Pons (tissue), 1 donor: ENCODE measurements around the gene LRRC46.

Source experiments
- DNase-seq: peaks from one replicate; pipeline ENCODE4 v3.0.0-alpha.2; 2016; ENCODE audit warnings: low spot score

LRRC46 gene

DNA sequence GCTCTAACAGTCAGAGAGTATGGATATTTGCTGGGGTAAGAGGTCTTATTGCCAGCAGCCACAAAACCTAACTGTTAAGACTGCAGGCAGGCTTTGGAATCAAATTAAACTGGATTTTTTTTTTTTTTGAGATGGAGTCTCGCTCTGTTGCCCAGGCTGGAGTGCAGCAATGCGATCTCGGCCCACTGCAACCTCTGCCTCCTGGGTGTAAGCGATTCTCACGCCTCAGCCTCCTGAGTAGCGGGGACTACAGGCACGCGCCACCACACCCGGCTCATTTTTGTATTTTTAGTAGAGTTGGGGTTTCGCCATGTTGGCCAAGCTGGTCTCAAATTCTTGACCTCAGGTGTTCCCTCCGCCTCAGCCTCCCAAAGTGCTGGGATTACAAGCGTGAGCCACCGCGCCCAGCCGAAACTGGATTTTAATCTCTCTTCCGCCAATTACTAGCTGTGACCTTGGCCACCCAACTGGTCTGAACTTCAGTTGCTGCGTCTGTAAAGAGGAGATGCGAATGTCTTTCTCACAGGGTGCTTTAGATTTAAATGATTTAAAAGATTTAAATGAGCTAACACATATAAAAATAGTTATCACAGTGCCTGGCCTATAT, 971 bp upstream of the LRRC46 start:
- DNase-seq: no peak

DNA sequence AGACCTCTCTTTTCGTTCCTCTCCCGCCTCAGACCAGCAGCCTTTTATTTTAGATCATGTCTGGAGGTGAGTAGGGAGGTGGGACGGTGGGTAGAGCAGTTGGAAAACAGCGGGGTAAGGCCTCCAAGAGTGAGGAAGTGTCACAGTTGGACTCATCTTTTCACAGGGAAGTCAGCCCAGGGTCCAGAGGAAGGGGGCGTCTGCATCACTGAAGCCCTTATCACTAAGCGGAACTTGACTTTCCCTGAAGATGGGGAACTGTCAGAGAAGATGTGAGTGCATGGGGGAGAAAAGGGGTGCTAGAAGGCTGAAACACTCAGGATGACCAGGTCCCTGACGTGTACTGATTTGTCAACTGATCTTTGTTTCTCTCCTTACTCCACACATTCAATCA, 461 bp downstream of the LRRC46 start:
- DNase-seq: peak; percentile 67

DNA sequence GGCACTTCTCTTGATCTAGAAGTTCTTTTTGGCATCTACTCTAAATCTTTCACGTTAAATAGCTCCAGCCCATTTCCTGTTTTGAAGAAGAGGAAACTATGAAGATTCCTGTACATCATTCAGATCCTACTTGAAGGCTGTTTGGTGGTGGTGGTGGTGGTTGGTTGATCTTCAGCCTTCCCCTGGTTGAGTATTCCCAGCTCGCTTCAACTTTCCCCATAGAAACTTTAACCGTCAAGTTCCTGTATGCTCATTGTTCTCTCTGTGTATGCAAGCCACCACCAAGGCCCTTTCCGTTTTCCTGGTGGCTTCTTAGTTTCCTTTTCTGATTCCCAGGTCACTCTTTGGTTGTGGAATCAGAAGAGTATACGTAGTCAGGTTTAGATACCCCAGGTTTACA, 3.3 kb downstream of the LRRC46 start:
- DNase-seq: no peak

DNA sequence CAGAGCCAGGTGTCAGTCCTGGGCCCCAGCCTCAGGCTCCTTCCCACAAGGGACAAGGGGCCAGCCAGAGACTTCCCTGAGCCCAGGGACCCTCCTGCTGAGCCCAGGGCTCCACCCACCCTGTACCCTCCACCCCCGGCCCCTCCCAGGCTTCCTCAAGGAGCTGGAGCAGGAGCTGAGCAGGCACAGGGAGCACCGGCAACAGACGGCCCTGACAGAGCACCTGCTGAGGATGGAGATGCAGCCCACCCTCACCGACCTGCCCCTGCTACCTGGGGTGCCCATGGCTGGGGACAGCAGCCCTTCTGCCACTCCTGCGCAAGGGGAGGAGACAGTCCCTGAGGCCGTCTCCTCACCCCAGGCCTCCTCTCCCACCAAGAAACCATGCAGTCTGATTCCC, 5.1 kb downstream of the LRRC46 start:
- no peak for DNase-seq

DNA sequence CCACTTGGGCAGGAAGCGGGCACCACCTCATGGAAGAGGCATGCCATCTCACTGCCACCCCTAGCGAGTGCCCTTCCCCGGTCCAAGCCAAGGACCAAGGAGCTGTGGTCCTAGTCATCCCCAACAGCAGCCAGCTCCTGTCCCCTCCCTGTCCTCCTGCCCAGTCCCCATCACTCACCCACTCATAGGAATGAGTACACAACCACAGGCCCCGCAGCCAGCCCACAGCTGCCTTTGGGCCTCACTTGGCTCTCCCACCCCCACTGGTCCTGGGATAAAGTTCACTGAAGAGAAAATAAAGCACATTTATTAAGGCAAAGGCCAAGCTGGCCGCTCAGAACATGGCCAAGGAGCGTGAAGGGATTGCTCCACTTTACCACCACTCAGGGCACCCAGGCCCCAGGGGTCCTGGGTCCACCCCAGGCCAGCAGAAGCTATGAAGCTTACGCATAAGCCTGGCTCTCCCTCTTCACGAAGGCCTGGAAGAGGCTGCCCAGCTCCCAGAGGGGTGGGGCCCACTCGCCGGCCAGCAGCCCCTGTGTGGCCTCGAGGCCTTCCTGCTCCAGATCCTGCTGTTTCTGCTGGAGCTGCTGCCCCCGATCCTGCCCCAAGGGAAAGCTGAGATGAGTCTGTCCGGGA, 6.0 kb downstream of the LRRC46 start:
- DNase-seq: no peak

DNA sequence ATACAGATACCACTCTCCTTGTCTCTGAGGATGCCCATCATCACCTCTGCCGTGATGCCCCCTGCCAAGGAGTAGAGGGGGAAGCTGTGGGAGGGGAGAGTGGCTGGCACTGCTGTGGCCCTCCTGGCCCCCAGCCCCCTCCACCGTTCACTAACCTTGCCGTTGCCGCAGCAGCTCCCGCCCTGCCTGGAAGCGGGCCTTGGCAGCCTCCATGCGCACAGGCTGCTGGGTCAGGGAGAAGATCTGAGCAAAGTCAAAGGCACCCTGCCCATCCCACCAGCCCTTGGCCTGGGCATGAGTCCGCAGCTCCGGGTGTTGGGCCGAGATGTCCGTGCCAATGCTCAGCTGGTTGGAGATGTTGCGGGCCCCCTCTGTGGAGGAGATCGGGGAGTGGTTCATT, 7.2 kb downstream of the LRRC46 start:
- DNase-seq: no peak

DNA sequence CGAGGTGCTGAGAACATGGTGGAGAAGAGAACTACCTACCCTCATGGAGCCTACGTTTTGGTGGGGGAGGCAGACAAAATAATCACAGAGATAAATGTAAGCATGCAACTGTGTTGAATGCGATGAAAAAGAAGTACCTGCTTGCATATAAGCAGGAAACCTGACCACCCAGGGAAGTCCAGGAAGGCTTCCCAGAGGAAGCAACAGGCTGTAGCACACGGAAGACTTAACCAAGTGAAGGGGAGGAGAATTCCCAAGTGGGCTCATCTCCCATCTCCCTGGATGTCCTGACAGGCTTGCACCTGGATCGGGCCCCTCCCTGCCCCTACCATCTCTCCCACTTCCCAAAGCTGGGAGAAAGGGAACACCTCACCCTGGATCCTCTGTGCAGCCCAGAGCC, 7.6 kb downstream of the LRRC46 start:
- no peak for DNase-seq

DNA sequence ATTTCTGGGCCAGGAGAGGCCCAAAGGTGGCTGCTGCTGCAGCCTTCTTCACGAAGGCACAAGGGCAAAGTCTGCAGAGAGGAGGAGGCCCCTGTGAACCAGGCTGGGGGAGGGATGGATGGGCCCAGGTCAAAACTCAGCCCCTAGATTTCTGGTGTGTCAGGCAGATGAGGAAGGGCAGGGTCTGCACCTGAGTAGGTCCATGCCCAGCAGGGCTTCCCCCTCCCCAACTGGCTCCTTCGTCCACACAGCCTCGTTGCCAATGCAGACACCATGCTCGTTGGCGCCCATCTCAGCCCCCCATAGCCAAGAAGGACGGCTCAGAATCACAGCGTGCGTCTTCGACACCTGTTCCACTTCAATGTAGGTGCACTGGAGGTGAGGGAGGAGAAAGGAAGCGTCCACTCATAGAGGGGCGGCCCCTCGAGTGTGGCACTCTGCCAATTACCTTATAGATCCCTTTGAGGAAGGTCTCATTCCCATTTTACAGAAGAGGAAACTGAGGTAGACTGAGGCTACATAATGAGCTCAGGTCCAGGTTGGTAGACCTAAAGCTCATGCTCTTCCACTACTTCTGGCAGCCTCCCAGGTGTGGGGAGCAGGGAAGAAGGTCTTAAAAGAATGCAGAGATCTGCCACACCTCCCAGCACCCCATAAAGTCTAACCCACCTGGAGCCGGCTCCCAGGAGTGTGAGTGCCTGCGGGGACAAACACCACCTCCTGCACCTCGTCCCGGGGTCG, 8.7 kb downstream of the LRRC46 start:
- DNase-seq: no peak

DNA sequence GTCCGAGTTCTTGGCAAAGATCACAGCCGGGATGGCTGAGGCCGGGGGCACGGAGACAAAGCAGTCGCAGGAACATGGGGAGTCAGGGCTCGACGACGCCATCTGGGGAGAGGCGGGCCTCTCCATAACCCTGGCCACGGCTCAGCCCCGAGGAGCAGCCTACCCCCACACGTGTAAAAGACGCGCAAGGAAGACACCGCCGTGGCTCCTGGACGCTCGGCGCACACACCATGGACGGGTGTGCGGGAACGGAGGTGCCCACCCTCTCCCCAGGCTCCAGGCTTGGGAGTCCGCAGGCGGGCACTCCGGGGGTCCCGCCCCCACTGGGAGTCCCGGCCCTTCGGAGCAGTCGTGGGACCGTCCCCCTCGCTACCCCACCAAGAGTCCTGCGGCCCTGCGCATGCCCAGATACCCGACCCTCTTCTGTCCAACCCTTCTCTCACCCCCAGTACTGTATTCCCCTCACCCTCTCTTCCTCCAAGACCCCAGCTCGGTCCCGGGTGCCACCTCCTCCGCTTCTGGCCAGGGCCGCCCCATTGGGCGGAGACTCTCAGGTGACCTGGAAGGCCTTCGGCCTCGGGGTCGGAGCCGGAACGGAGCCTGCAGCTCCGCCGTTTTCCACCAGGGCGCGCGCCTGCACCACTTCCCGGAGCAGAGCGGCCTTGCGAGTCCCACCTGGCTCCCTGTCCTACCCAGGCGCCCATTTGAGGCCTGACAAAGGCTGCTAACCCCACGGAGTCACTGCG, 9.4 kb downstream of the LRRC46 start, which contains the start of gene SCRN2:
Gene SCRN2, minus strand, starts transcription at position 532 of the 746 bp plus-strand sequence. Its CDS starts 430 bp downstream, at position 102.
- DNase-seq: peak; percentile 71

DNA sequence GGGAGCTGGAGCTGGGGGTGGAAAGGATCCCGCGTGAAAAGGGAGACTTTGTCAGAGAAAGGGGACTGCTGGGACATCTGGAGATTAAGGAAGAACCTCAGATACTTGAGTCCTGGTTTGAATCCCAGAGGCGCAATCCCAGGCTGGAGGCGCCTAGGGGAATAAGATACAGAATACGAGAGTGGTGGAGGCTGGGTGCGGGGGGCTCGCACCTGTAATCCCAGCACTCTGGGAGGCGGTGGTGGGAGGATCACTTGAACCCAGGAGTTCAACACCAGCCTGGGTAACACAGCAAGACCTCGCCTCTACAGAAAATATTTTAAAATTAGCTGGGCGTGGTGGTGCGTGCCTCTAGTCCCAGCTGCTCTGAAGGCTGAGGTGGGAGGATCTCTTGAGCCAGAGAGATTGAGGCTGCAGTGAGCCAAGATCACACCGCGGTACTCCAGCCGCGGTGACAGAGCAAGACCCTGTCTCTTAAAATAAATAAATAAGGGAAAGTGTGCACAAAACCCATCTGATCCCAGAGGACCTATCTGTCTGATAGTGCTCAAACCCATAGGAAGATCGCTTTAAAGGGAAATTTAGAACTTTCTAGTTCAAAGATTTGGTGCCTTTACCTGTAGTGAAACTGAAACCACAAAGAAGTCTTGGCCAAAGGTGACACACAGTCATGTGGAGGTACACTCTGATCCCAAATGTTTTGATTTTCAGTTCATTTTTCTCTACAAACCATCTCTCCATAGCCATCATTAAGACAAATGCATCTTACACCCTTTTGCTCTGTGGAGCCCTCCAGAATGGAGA, 10.2 kb downstream of the LRRC46 start:
- no peak for DNase-seq

DNA sequence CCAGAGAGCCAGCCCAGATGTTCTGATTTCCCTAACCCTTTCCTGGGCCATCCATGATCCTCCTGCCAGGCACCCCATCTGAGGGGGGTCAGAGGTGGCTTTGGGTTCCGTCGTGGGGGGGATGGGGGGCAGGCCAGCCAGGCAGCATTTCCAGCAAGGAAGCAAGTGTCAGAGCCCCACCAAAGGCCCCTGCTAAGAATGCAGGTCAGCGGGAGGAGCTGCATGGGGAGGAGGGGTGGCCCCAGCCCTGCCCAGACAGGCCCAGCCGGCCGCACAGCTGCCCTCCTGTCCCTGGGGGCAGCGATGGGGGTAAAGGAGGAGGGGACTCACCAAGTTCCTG, 11.9 kb downstream of the LRRC46 start:
- DNase-seq: no peak

DNA sequence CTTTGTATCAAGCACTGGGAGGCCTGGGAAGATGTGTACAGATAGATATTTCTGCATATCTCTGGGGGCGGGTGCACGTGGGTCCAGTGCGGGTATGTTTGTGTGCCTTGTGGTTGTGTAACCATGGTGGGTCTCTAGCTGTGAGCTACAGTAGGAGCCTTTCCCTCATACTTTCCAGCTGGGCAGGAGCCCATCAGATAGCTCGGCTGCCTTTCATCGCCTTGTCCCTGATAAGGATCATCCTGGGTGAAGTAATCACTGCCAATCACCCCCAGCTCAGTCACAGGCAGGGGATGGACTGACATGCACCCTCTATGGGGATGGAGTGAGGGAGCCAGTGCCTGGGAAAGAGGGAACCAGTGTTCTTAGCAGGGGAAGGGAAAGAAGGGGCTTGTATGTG, 12.8 kb downstream of the LRRC46 start:
- no peak for DNase-seq

DNA sequence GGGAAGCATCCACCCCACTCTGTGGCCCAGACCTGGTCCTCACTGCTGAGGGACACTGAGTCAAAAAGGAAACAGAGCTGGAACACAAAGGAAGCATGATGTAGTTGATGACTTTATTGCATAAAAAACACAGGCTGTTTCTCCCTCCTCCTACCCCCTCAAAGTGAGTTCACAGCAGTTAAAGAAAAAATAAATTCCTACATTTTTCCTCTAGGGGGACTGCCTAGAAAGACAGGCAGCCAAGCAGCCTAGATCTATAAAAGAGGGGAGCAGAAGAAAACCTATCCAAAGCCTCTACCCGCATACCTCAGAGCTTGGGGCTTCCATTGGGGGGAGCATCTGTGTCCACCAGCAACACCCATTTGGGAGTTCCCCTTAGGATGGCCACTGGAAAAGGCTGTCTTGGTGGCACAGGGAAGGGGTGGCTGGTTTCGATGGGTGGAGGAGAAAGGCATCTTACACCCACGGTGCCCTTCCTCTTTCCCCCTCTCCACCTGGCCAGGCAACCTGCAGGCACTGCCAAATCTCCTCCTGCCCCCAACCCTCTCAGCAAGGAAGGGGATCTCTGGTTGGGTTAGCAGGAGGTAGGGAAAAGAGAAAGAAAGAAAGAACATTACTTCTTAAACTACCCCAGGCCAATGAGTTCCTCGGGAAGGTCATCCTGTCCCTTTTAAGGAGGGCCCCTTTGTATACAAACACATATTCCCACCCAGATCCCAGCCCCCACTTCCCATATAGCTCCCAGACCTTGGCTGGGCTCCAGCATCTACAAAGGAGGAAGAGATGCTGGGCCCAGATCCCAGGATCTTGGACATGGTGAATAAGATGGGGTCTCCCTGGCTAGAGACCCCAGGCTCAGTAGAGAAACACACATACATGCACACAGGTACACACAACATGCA, 13.6 kb downstream of the LRRC46 start:
- no peak for DNase-seq

DNA sequence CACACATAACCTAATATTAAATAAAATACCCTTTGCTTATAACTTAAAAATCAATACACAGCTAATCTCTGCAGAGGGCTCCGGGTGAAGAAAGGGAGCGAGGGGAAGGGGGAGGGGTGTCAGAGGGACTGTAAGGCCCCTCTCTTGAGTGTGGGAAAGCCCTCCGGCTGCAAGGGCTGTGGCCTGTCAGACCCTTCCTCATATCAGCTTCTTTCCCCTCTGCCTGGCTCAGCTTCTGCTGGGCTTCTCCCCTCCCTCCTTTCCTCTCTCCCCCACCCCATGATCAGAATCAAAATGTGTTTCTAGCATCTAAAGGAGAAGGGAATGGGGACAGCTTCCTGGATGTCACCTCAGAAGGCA, 14.2 kb downstream of the LRRC46 start:
- DNase-seq: no peak

DNA sequence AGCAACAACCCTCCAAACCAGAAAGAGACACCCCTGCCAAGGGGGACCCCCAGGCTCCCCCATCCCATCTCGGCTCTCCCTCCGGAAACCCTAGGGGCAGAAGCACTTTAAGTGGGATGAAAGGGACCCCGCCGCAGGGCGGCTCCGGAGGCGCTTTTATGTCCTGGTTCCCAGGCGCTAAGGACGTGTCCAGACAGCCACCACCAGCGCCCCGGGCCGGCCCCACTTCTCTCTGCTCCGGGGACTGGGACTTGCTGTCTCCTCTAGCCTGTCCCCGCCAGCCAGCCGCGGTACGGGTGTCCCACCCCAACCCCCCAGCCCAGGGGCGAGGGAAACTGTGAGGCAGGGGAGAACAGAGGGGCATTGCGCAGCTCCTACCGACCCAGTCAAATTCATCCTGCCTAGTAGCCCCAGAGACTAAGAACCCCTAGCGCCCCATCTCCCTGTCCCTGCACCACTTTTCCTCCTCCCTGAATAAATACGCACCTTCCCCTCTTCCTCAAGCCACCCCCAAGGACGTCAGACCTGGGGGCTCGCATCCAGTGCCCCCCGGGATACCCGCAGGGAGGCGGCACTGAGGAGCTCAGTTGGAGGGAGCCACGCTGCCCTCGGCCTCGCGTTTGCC, 15.4 kb downstream of the LRRC46 start:
- no peak for DNase-seq

DNA sequence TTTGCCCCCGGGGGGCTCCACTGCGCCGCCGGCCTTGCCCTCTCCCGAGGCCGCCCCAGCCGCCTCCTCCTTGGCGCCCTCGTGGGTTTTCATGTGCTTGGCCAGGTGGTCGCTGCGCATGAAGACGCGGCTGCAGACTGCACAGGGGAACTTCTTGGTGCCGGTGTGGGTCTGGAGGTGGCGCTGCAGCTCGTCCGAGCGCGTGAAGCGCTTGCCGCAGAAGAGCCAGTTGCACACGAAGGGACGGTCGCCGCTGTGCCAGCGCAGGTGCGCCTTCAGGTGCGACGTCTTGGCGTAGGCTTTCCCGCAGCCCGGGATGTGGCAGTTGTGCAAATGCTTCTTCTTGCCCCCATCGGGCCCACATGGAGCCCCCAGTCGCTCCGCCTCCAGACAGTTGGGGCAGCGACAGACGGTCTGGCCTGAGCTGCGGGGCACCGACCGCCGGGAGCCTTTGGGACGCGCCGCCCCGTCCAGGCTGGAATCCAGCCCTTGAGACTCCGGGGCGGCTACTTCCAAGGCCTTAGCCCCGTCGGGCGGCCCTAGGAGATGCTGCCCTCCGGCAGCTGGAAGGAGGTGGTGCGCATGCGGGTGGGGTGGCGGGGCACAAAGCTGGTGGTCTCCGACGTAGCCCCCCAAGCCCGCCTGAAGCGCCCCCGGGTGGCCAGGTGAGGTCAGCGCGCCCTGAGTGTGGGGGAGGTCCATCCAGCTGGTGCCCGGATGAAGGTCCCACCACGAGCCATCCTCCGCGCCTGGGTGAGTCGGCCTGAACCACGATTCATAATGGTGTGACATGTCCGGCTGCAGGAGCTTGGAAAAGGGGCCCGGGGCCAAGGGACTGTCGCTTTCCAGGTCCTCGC, 16.1 kb downstream of the LRRC46 start:
- DNase-seq: no peak

DNA sequence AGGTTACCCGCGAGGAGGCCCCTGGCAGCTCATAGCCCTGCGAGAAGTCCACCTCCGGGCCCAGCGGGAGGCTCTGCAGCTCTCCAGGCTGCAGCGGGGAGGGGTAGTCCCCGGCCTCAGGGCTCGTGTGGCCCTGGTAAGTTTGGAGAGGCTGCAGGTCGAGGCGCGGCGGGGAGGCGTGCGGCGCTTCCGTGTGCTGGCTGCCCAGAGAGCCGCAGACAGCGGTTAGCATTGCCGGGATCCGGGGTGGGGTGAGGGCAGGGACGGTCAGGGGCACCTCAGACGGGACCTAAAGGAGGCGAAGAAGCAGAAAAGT, 16.7 kb downstream of the LRRC46 start:
- DNase-seq: no peak

DNA sequence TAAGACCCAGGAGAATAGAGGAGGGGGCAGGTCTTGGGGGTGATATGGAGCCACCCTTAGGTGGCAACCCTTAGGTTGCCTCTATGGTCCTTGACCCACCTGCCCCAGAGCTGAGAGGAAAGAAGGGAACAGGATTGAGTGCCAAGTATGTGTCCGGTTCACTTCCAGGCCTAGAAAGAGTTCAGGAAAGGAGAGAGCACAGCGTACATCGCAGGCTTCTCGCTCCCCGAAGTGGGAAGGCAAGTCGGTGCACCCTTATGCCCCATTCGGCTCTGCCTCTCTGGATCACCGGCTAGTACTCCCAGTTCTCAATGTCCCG, 18.9 kb downstream of the LRRC46 start:
- no peak for DNase-seq

DNA sequence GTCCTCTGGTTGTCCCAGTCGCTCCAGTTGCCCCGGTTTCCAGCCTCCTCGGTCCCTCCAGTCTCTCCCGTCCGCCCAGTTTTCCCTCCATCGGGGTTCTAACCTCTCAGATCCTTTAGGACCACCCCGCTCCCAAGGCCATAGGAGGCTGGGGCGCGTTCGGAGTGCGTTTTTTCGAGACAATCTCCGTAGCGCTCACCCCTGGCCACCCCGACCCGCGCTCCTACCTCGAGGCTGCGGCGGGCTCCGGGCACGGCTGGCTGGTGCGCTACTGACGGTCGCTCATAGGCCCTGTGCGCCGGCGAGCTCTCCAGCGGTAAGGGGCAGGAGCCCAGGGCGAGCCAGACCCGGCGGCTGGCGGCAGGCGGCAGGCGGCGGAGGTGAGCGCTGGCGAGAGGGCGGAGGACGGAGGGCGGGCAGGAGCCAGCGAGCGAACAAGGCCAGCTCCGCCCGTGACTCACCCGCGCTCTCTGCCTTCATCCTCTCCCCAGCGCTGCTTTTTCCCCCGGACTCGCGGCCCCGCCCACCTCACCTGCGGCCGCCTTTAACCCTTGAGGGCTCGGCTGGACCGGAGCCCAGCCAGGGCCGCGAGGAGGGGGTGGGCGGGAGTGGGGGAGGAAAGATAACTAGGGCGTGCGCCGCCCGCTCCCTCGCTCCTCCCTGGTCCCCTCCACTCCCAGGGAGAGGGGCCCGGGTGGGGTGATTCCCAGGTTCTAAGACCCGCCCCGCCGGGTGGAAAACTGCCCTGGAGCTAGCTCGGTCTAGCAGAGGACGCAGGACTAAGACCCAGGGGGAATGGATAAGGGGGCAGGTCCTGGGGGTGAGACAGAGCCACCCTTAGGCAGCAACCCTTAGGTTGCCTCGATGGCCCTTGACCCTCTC, 19.5 kb downstream of the LRRC46 start, which contains the start of gene SP6:
Gene SP6, minus strand, starts transcription at position 472 of the 882 bp plus-strand sequence. CDS start 2,734 bp downstream, outside the sequence.
- DNase-seq: no peak
